HFF-Myc (cell line): Measurements from ENCODE around the gene TAPBP.
A peak's percentile ranks its signal among the peaks of the same experiment; 100 is the strongest.

Experiments
- DNase-seq: peaks from one replicate; pipeline ENCODE4 v3.0.0-alpha.2; 2011; ENCODE audit warnings: low read depth; ENCODE audit errors: extremely low read depth
- H3K4me3 ChIP-seq: replicated peaks from 2 replicates; pipeline ENCODE4 v1.5.1; 2011; ENCODE audit warnings: low read depth, mild to moderate bottlenecking, control low read depth, low read length
- TF ChIP-seq, protein P1 (sequence below): IDR thresholded peaks from 2 replicates; pipeline ENCODE4 v1.5.1; 2012; ENCODE audit warnings: mild to moderate bottlenecking, low read depth, low read length, control low read depth; ENCODE audit errors: missing control alignments

The TAPBP gene

DNA sequence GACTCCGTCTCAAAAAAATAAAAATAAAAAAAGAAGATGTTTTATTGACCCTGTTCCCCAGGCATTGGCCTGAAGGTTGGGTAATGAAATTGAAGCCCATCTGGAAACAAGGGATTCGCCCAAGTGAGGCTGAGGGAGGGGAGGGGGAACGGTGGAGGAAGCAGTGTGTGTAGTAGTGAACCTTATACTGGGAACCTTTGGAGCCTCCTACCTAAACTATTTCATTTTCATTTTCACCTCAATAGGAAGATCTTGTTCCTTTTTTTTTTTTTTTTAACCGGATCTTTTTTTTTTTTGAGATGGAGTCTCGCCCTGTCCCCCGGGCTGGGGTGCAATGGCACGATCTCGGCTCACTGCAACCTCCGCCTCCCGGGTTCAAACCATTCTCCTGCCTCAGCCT is 16.9 kb upstream of the TAPBP start:
- TF ChIP-seq, protein P1, sequence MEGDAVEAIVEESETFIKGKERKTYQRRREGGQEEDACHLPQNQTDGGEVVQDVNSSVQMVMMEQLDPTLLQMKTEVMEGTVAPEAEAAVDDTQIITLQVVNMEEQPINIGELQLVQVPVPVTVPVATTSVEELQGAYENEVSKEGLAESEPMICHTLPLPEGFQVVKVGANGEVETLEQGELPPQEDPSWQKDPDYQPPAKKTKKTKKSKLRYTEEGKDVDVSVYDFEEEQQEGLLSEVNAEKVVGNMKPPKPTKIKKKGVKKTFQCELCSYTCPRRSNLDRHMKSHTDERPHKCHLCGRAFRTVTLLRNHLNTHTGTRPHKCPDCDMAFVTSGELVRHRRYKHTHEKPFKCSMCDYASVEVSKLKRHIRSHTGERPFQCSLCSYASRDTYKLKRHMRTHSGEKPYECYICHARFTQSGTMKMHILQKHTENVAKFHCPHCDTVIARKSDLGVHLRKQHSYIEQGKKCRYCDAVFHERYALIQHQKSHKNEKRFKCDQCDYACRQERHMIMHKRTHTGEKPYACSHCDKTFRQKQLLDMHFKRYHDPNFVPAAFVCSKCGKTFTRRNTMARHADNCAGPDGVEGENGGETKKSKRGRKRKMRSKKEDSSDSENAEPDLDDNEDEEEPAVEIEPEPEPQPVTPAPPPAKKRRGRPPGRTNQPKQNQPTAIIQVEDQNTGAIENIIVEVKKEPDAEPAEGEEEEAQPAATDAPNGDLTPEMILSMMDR = no peak
- DNase-seq = no peak
- H3K4me3 ChIP-seq = no peak overlapping the region

DNA sequence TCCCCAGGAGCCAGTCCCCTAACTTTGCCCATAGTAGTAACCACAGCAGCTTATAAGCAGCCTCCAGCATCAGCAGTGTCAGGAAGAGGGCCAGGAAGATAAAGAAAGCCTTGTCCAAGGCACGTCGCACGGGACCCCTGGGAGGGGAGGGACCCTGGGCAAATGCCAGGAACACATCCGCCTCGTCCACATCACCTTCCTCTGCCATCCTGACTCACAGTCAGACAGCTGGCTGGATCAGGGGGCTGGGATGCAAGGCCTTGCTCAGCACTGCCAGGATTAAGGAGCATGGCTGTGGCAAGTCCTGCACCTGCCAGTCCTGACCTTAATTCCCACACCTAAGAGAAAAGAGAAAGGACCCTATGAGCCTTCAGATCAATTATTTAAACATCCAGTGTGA is 15.2 kb upstream of the TAPBP start:
- no peak overlapping the region for H3K4me3 ChIP-seq
- DNase-seq = no peak
- TF ChIP-seq, protein P1 = no peak

DNA sequence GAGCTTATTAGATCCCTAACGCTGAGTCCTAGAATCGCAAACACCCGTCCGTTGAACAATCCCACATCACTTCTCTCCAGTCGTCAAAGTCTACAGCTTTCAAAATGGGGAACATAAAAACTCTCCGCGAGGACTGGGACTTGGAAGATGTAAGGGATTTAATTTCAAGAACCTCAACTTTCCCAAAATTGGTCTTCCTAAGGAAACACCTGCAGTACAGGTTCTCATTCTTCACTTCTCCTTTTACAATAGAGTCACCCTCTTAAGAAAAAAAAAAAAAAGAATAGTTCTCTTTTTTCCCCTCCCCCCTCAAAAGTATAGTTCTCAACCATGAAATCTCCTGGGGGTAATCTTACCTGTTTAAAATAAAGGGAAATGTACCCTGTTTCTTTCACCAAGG is 10.2 kb upstream of the TAPBP start:
- TF ChIP-seq, protein P1 = no peak
- peak overlapping the region; percentile 85 for H3K4me3 ChIP-seq
- no peak for DNase-seq

DNA sequence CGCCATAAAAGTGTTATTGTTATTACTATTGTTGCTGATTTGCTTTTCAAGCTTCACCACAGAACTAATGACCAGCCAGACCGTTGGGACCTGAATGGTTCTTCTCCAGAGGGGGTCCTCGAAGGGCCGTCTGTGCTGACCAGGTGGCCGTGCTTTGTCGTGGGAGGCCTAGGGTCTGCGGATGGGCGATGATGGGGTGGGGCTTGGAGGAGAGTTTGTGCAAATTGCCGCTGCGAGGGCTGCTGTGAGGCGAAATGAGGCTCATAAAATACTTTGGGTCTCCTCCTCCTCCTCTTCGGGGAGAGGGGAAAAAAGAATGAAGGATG is 9.7 kb upstream of the TAPBP start:
- no peak for DNase-seq
- H3K4me3 ChIP-seq = peak overlapping the region; percentile 85
- TF ChIP-seq, protein P1 = no peak

DNA sequence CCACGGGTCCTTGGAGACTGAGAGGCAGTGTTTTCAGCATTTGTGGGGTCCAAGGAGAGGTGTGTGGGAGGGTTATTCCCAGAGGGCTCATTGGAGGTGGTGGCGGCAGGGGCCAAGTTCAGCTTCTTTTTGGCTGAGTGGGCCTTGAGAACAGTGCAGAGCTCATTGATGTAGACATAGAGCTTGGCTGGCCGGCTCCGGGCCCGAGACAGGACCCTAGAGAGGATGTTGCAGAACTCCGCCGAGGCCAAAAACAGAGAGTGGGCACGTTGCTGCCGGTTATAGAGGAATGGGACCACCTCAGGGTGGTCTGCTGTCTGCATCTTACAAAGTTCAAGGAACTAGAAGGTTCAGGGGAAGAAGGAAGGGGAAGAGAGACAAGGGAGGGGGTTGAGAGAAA is 7.3 kb upstream of the TAPBP start:
- H3K4me3 ChIP-seq = peak overlapping the region; percentile 85
- TF ChIP-seq, protein P1 = no peak

DNA sequence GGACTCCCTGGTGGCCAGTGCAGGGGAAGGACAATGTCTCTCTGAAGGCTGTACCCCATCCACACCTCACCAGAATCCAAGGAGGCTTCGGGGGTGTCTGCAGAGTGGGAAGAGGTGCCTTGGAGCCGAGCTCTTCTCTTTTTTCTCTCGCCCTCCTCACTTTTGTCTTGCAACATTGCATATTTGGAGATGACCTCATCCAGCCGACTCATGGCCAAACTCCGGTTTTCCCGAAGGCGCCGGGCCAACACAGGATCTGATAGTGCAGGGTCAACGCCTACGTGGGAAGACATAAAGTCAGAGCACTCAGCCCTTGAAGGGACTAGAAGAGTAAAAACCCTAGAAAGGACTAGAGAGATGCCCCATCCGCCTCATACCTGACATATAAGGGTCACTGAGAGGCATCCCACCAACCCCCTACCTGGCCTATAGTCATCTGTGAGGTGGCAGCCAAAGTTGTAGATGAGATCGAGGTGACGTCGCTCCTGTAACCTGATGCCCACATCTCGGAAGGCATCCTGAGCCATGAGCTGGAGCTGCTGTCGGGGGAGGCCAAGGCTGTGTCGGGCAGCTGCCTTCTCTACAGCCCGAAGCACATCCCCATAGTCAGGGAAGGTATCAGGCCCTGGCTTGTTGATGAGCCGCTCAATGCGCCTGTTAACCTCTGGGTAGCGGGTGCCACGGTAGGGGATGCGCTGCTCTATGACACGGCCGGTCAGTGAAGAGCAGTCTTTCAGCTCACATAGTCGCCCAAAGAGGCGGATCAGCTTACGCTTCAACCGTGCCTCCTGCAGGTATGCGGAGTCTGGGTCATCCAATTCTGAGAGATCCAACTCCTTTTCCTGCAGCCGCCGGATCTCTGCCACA is 6.7 kb upstream of the TAPBP start:
- DNase-seq = peak; percentile 67
- TF ChIP-seq, protein P1 = no peak
- peak overlapping the region; percentile 85 for H3K4me3 ChIP-seq

More for the DNA sequence above, 7.3 kb upstream of the TAPBP start:
- DNase-seq = no peak

DNA sequence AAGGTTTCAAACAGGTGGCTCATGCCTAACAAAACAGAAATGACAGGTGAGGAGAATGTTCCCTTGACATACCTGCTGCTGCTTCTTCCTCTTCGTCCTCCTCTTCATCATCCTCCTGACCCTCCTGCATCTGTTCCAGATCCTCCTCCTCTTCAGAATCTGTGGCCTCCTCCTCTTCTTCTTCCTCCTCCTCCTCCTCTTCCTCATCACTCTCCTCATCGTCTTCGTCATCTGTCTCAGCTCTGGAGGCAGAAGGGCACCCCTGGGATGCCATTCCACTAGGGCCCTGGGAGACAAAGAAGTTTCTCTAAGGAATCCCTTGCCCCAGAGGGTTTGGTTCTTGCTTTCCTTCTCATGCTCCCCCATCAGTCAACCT is 6.0 kb upstream of the TAPBP start:
- TF ChIP-seq, protein P1 = no peak
- peak overlapping the region; percentile 85 for H3K4me3 ChIP-seq

More for the DNA sequence above, 6.0 kb upstream of the TAPBP start:
- no peak for DNase-seq
